ENCODE measurements around the gene MAP3K20. TPM values are rescaled to one million over a fixed set of nuclear protein-coding genes. Genes with fewer than 3 reads are reported as not detected.

MAP3K20 gene
- total and polyA plus RNA-seq, 2 experiments from 2014 or later: 7.6 to 9.6 TPM

GRCh38 chr2:173248381-173248780 lies 172.7 kb downstream of the MAP3K20 start:
- Histone ChIP-seq H3K36me3 (ENCODE audit: insufficient read depth) (no peaks in the 10 kb centered on the region), H3K27me3 (ENCODE audit: insufficient read depth) (no peaks in the 10 kb centered on the region), H2AFZ (no peak overlapping the region), H4K20me1 (replicated peaks; ENCODE audit: insufficient read depth) (no peaks in the 10 kb centered on the region), H3K4me3 (no peak overlapping the region), H3K79me2 (replicated peaks; ENCODE audit: insufficient read depth) (no peaks in the 10 kb centered on the region), H3K4me1 (ENCODE audit: insufficient read depth) (peaks cover 39% of the 10 kb centered on the region), H3K9me2 (ENCODE audit: insufficient read depth) (no peaks in the 10 kb centered on the region), H3K27ac (ENCODE audit: low read depth) (no peak overlapping the region), H3F3A (replicated peaks; ENCODE audit: low read depth) (no peaks in the 10 kb centered on the region), H3K4me2 (no peak overlapping the region)
- ATAC-seq: no peak; the same call in 2 of the 3 replicates
- Mint-ChIP-seq H3K4me1 (peaks cover 48% of the 10 kb centered on the region), H3K27ac (no peak overlapping the region), H3K4me3 (no peak overlapping the region), H3K9me3 (no peaks in the 10 kb centered on the region), H3K27me3 (ENCODE audit: insufficient read depth, low read depth, poor library complexity) (peaks cover 3% of the 10 kb centered on the region), H3K36me3 (ENCODE audit: low read depth) (no peaks in the 10 kb centered on the region)
- DNase-seq (ENCODE audit: low spot score): no peak
- no peak for TF ChIP-seq EZH2phosphoT487 (IDR thresholded peaks at IDR 0.05; ENCODE audit: unreplicated experiment)
- TF ChIP-seq NANOG (IDR thresholded peaks at IDR 0.05; ENCODE audit: borderline replicate concordance): no peak
- TF ChIP-seq ZNF114 (CRISPR knock-in tag; IDR thresholded peaks at IDR 0.05): no peak
- no peak for TF ChIP-seq STAT1 (IDR thresholded peaks at IDR 0.05; ENCODE audit: unreplicated experiment)
- TF ChIP-seq JUNB (IDR thresholded peaks at IDR 0.05; ENCODE audit: unreplicated experiment): no peak
- TF ChIP-seq, protein P1, sequence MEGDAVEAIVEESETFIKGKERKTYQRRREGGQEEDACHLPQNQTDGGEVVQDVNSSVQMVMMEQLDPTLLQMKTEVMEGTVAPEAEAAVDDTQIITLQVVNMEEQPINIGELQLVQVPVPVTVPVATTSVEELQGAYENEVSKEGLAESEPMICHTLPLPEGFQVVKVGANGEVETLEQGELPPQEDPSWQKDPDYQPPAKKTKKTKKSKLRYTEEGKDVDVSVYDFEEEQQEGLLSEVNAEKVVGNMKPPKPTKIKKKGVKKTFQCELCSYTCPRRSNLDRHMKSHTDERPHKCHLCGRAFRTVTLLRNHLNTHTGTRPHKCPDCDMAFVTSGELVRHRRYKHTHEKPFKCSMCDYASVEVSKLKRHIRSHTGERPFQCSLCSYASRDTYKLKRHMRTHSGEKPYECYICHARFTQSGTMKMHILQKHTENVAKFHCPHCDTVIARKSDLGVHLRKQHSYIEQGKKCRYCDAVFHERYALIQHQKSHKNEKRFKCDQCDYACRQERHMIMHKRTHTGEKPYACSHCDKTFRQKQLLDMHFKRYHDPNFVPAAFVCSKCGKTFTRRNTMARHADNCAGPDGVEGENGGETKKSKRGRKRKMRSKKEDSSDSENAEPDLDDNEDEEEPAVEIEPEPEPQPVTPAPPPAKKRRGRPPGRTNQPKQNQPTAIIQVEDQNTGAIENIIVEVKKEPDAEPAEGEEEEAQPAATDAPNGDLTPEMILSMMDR (conservative IDR thresholded peaks at IDR 0.05; ENCODE audit: low read depth in 2 of 2): no peak
- TF ChIP-seq, protein P2, sequence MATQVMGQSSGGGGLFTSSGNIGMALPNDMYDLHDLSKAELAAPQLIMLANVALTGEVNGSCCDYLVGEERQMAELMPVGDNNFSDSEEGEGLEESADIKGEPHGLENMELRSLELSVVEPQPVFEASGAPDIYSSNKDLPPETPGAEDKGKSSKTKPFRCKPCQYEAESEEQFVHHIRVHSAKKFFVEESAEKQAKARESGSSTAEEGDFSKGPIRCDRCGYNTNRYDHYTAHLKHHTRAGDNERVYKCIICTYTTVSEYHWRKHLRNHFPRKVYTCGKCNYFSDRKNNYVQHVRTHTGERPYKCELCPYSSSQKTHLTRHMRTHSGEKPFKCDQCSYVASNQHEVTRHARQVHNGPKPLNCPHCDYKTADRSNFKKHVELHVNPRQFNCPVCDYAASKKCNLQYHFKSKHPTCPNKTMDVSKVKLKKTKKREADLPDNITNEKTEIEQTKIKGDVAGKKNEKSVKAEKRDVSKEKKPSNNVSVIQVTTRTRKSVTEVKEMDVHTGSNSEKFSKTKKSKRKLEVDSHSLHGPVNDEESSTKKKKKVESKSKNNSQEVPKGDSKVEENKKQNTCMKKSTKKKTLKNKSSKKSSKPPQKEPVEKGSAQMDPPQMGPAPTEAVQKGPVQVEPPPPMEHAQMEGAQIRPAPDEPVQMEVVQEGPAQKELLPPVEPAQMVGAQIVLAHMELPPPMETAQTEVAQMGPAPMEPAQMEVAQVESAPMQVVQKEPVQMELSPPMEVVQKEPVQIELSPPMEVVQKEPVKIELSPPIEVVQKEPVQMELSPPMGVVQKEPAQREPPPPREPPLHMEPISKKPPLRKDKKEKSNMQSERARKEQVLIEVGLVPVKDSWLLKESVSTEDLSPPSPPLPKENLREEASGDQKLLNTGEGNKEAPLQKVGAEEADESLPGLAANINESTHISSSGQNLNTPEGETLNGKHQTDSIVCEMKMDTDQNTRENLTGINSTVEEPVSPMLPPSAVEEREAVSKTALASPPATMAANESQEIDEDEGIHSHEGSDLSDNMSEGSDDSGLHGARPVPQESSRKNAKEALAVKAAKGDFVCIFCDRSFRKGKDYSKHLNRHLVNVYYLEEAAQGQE (IDR thresholded peaks at IDR 0.05; ENCODE audit: unreplicated experiment): no peak

DNA sequence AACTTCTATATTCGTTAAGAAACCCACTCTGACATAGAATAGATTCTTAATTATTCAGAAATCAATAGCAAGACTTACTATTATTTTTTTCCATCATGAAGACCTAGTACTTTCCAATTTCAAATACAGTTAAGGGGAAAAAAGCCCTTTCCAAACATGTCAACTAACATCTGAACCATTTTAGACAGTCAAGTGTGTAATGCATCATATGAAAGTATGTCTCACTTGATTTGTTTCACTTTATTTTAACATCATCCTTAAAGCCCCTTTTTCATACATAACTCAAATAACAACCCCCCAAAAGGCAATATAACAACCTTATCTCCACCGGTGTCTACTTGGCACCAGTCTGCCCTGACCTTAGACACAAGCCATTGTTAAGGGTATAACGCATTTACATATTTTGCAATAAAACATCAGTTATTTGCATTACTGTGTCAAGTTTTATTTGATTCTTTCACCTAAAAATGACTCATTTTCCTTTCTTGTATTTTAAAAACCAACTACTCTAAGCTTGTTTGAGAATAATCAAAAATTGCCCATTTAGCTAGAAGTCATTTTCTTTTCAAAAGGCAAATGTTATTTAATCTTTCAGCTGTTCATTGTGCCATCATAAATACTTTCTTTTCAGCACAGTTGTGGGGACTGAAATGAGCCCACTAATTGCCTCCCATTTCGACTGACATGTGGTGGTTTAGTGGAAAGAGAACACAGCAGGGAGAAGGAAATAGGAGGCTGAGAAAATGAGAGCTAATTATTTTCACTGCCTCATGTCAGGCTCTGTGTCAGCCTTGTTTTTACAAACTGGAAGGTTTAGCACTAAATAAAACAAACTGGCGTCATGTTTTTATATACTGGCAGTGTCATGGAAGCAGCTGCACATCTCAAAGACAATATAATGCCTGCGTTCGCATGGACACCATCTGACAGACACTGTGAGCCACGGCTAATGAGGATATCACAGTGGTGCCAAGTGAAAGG lies 174.3 kb downstream of the MAP3K20 start:
- Mint-ChIP-seq H3K9me3 (no peaks in the 10 kb centered on the region), H3K36me3 (ENCODE audit: low read depth) (no peaks in the 10 kb centered on the region), H3K4me3 (no peak overlapping the region), H3K27me3 (ENCODE audit: insufficient read depth, low read depth, poor library complexity) (peaks cover 3% of the 10 kb centered on the region), H3K4me1 (peaks cover 36% of the 10 kb centered on the region), H3K27ac (no peak overlapping the region)
- H3K4me3 ChIP-seq: no peak overlapping the region
- H3K9me2 ChIP-seq (ENCODE audit: insufficient read depth): no peaks in the 10 kb centered on the region
- H3K4me2 ChIP-seq: no peak overlapping the region
- H3F3A ChIP-seq (replicated peaks; ENCODE audit: low read depth): no peaks in the 10 kb centered on the region
- no peaks in the 10 kb centered on the region for H3K27me3 ChIP-seq (ENCODE audit: insufficient read depth)
- no peak overlapping the region for H2AFZ ChIP-seq
- no peak for ATAC-seq
- peaks cover 26% of the 10 kb centered on the region for H3K4me1 ChIP-seq (ENCODE audit: insufficient read depth)
- no peak overlapping the region for H3K27ac ChIP-seq (ENCODE audit: low read depth)
- H4K20me1 ChIP-seq (replicated peaks; ENCODE audit: insufficient read depth): no peaks in the 10 kb centered on the region
- H3K79me2 ChIP-seq (replicated peaks; ENCODE audit: insufficient read depth): no peaks in the 10 kb centered on the region
- no peak for DNase-seq (ENCODE audit: low spot score)
- H3K36me3 ChIP-seq (ENCODE audit: insufficient read depth): no peaks in the 10 kb centered on the region
- TF ChIP-seq ZNF114 (CRISPR knock-in tag; IDR thresholded peaks at IDR 0.05): no peak
- TF ChIP-seq NANOG (IDR thresholded peaks at IDR 0.05; ENCODE audit: borderline replicate concordance): no peak
- TF ChIP-seq, protein P1 (conservative IDR thresholded peaks at IDR 0.05; ENCODE audit: low read depth in 2 of 2): no peak
- no peak for TF ChIP-seq CREB1 (CRISPR knock-in tag; IDR thresholded peaks at IDR 0.05; ENCODE audit: low read depth)
- TF ChIP-seq STAT1 (IDR thresholded peaks at IDR 0.05; ENCODE audit: unreplicated experiment): no peak
- TF ChIP-seq JUNB (IDR thresholded peaks at IDR 0.05; ENCODE audit: unreplicated experiment): no peak
- no peak for TF ChIP-seq POLR2AphosphoS5 (IDR thresholded peaks at IDR 0.05; ENCODE audit: low read depth)
- no peak for TF ChIP-seq ZNF331 (CRISPR knock-in tag; IDR thresholded peaks at IDR 0.05; ENCODE audit: low read depth)
- TF ChIP-seq, protein P3, sequence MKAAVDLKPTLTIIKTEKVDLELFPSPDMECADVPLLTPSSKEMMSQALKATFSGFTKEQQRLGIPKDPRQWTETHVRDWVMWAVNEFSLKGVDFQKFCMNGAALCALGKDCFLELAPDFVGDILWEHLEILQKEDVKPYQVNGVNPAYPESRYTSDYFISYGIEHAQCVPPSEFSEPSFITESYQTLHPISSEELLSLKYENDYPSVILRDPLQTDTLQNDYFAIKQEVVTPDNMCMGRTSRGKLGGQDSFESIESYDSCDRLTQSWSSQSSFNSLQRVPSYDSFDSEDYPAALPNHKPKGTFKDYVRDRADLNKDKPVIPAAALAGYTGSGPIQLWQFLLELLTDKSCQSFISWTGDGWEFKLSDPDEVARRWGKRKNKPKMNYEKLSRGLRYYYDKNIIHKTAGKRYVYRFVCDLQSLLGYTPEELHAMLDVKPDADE (IDR thresholded peaks at IDR 0.05): no peak
